Mononuclear cell (primary cell): ENCODE measurements around the gene RFX7. TPM values are rescaled to one million over a fixed set of nuclear protein-coding genes. Genes with fewer than 3 reads are reported as not detected.
"Not testable (repeated sequence)": the region's sequence is repeated elsewhere in the genome, so short reads cannot be mapped to it uniquely, and the experiment has no call there.

Experiments used
- H3K27me3 ChIP-seq: 2 replicates; pipeline ENCODE4 v1.6.0; 2011; ENCODE audit warnings: low read length, control low read depth; ENCODE audit not compliant: insufficient read depth
- H3K4me1 ChIP-seq: 2 replicates; pipeline ENCODE4 v1.5.1; 2011; ENCODE audit warnings: mild to moderate bottlenecking, low read length, control low read depth; ENCODE audit not compliant: insufficient read depth
- H3K4me3 ChIP-seq: 2 replicates; pipeline ENCODE4 v1.5.1; 2011; ENCODE audit warnings: mild to moderate bottlenecking, low read length, moderate library complexity
- H3K9me3 ChIP-seq: 2 replicates; pipeline ENCODE4 v1.5.1; 2011; ENCODE audit warnings: low read depth, mild to moderate bottlenecking, control low read depth, low read length
- total RNA-seq: library from RNA; depleted of rRNA; stranded (reverse); fragments of >200 nt; gene quantifications from one replicate; pipeline ENCODE4 v1.2.3, GENCODE V29; 2012

RFX7 gene
- total RNA-seq, 1 donor: 15.5 TPM

- H3K4me1 ChIP-seq: peaks cover 18% of the 10 kb centered on the region
- H3K4me3 ChIP-seq, H3K9me3 ChIP-seq, H3K27me3 ChIP-seq: not testable (repeated sequence)
These were observed 40.3 kb downstream of the RFX7 start for GRCh38 chr15:56203312-56203922.

DNA sequence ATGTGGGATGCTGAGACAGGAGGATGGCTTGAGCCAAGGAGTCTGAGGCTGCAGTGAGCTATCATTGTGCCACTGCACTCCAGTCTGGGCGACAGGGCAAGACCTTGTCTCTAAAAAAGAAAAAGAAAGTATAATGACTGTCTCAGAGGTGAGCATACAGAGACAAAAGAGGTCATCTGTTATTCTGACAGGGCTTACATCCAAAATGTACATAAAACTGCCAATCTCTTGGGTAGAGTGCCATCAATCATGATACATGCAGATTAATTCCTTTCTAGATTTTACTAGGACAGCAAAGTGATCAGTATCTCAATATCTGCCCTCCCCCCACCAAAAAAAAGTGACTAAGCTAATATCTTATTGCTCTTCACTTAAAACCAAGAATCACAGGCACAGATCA lies 41.0 kb downstream of the RFX7 start:
- H3K4me1 ChIP-seq: peaks cover 11% of the 10 kb centered on the region
- no peak overlapping the region for H3K4me3 ChIP-seq
- no peaks in the 10 kb centered on the region for H3K9me3 ChIP-seq
- no peaks in the 10 kb centered on the region for H3K27me3 ChIP-seq

GRCh38 chr15:56199038-56199437 lies 44.6 kb downstream of the RFX7 start:
- Histone ChIP-seq H3K9me3 (no peaks in the 10 kb centered on the region), H3K27me3 (no peaks in the 10 kb centered on the region), H3K4me1 (peaks cover 6% of the 10 kb centered on the region), H3K4me3 (no peak overlapping the region)

GRCh38 chr15:56194035-56194434 lies 49.6 kb downstream of the RFX7 start:
- Histone ChIP-seq H3K4me3 (no peak overlapping the region), H3K9me3 (no peaks in the 10 kb centered on the region), H3K27me3 (no peaks in the 10 kb centered on the region), H3K4me1 (peaks cover 7% of the 10 kb centered on the region)

- peaks cover 7% of the 10 kb centered on the region for H3K4me1 ChIP-seq
- H3K9me3 ChIP-seq: no peaks in the 10 kb centered on the region
- H3K27me3 ChIP-seq: no peaks in the 10 kb centered on the region
These were observed 50.8 kb downstream of the RFX7 start for GRCh38 chr15:56192659-56193442.

GRCh38 chr15:56187665-56188064 lies 56.0 kb downstream of the RFX7 start:
- no peaks in the 10 kb centered on the region for H3K9me3 ChIP-seq
- peaks cover 10% of the 10 kb centered on the region for H3K4me1 ChIP-seq
- no peaks in the 10 kb centered on the region for H3K27me3 ChIP-seq
- H3K4me3 ChIP-seq: no peak overlapping the region

More at GRCh38 chr15:56192659-56193442, 50.8 kb downstream of the RFX7 start:
- no peak overlapping the region for H3K4me3 ChIP-seq

- peaks cover 7% of the 10 kb centered on the region for H3K4me1 ChIP-seq
- H3K4me3 ChIP-seq: no peak overlapping the region
- H3K9me3 ChIP-seq: no peaks in the 10 kb centered on the region
- H3K27me3 ChIP-seq: no peaks in the 10 kb centered on the region
These were observed 57.7 kb downstream of the RFX7 start for GRCh38 chr15:56185980-56186379.

GRCh38 chr15:56184516-56184915 lies 59.2 kb downstream of the RFX7 start:
- no peaks in the 10 kb centered on the region for H3K27me3 ChIP-seq
- no peak overlapping the region for H3K4me3 ChIP-seq
- H3K4me1 ChIP-seq: peaks cover 7% of the 10 kb centered on the region
- H3K9me3 ChIP-seq: no peaks in the 10 kb centered on the region

DNA sequence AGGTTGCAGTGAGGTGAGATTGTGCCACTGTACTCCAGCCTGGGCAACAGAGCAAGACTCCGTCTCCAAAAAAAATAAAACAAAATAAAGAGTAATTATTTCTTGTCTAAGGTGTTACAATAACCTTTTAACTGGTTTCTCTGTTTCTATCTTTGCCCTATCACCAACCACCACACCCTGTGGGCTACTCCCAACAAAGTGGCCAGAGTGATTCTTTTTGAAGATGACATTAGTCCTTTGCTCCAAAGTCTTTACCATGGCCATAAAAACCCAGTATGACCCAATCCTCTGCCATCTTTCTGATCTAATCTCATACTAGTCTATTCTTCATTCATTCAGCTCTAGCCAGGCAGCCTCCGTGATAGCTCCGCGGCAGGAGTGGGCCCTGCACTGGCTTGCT lies 62.8 kb downstream of the RFX7 start:
- Histone ChIP-seq H3K4me1 (no peaks in the 10 kb centered on the region), H3K4me3 (no peak overlapping the region), H3K9me3 (no peaks in the 10 kb centered on the region), H3K27me3 (no peaks in the 10 kb centered on the region)

DNA sequence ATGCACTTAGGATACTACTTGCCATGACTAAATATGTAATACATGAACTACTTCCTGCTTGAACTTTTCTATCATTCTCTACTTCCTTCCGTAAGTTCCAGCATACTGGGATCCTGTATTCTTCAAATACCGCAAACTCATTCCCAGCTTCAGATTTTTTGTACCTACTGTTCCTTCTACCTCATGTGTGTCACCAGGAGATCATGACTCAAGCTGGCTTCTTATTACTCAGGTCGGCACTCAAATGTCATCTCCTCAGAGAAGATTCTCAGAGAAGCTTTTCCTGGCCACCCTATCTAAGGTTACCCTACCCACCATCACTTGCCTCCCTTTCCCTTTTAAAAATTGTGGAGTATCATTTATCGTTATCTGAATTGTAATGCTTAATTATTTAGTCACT lies 66.7 kb downstream of the RFX7 start:
- Histone ChIP-seq H3K9me3 (no peaks in the 10 kb centered on the region), H3K4me1 (no peaks in the 10 kb centered on the region), H3K27me3 (no peaks in the 10 kb centered on the region), H3K4me3 (no peak overlapping the region)

GRCh38 chr15:56175788-56176187 lies 67.9 kb downstream of the RFX7 start:
- Histone ChIP-seq H3K4me1 (no peaks in the 10 kb centered on the region), H3K9me3 (no peaks in the 10 kb centered on the region), H3K4me3 (no peak overlapping the region), H3K27me3 (no peaks in the 10 kb centered on the region)

DNA sequence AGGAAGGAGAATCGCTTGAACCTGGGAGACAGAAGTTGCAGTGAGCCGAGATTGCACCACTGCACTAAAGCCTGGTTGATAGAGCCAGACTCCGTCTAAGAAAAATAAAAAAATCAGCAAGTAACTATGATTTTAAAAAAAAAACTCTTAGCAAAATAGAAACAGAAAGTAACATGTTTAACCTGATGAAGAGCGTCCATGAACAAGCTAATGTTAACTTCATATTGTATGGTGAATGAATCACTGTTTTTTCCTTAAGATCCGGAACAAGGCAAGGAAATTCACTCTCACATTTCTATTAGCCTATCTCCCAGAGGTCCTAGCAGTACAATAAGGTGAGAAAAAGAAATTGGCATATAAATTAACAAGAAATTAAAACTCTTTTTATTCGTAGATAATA lies 69.0 kb downstream of the RFX7 start:
- no peak overlapping the region for H3K4me3 ChIP-seq
- H3K9me3 ChIP-seq: no peaks in the 10 kb centered on the region
- H3K4me1 ChIP-seq: no peaks in the 10 kb centered on the region
- no peaks in the 10 kb centered on the region for H3K27me3 ChIP-seq

DNA sequence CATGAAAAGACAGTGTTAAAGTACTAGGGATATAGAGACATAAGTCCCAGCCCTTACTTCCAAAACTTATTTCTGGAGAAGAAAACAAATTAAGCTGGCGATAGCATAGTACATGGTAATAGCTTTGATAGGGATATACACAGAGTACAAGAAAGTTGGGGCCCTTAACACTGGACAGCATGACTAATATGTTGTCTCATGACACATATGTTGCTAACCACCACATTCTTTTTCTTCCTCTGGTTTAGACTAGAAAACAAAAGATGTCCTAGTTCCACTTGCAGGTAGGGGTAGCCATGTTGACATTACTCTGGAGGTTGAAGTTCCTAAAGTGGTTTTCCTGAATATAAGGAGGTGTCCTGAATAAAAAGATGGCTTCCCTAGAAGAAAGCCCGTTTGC lies 75.3 kb downstream of the RFX7 start:
- H3K4me1 ChIP-seq: peaks cover 11% of the 10 kb centered on the region

DNA sequence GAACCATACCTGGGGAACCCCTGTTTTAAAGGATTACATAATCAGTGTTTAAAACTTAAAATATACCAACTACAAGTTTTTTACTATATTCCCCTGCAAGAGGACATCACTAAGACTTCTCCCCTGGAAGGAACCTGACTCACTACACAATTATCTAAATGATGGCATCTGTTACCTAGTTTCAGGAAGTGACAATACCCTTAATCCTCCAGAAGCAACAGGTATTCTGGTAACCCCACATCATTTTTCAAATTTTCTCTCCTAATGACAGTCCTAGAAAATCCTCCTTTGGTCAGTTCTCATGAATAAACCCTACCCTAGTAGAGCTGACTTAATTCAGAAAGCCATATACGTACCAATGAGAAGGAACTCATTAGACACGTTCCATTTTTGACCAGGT lies 78.4 kb downstream of the RFX7 start:
- no peaks in the 10 kb centered on the region for H3K27me3 ChIP-seq
- H3K4me3 ChIP-seq: no peak overlapping the region
- no peaks in the 10 kb centered on the region for H3K9me3 ChIP-seq
- peaks cover 11% of the 10 kb centered on the region for H3K4me1 ChIP-seq

More for the DNA sequence above, 75.3 kb downstream of the RFX7 start:
- Histone ChIP-seq H3K4me3 (no peak overlapping the region), H3K9me3 (no peaks in the 10 kb centered on the region), H3K27me3 (no peaks in the 10 kb centered on the region)

DNA sequence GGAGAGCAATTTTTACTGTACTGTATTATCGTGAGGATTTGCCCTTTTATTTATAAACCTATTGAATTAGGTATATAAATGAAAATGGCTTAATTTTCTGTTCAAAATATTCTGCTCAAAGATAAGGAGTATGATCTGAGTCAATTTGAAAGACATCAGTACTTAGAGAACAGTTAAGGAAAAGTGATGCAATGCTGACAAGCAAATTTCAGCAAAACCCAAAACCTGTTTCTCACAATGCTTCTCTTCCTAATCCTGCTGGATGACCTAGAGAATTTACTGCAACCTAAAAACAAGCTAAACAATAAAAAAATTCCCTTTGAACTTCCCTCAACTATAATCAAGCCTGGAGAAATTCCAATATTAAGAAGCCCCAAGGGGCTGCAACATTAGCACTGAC lies 82.7 kb downstream of the RFX7 start:
- peaks cover 3% of the 10 kb centered on the region for H3K4me1 ChIP-seq
- H3K27me3 ChIP-seq: no peaks in the 10 kb centered on the region
- H3K9me3 ChIP-seq: no peaks in the 10 kb centered on the region
- no peak overlapping the region for H3K4me3 ChIP-seq

DNA sequence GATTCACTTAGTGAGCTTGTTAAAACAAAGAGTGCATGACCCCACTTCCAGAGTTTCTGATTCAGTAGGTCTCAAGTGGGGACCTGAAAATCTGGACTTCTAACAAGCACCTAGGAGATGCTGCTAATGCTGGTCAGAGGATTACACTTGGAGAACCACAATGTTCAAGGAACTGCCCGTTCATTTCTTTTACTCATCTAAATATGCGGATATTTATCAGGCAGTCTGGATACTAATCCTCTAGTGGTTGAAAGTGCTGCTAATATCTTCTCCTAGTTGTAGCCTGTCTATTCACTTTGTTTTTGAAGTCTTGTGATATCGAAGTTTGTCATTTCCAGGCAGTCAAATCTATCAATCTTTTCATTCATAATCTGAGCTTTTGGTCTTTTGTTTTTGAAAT lies 86.8 kb downstream of the RFX7 start:
- H3K9me3 ChIP-seq: no peaks in the 10 kb centered on the region
- H3K4me3 ChIP-seq: no peak overlapping the region
- no peaks in the 10 kb centered on the region for H3K27me3 ChIP-seq
- H3K4me1 ChIP-seq: no peaks in the 10 kb centered on the region
